C4-2B (cell line): ENCODE measurements around the gene BTBD19.
"Not testable (repeated sequence)": the region's sequence is repeated elsewhere in the genome, so short reads cannot be mapped to it uniquely, and the experiment has no call there.

Experiments
- H3K27ac ChIP-seq: fragments of 450-650 bp; 2 replicates; pipeline ENCODE4 v1.5.1; 2017
- ZFX ChIP-seq: fragments of 450-650 bp; IDR thresholded peaks from 2 replicates; pipeline ENCODE4 v1.6.1; 2017
- TF ChIP-seq, protein P1 (sequence below): fragments of 450-650 bp; conservative IDR thresholded peaks from 2 replicates; pipeline ENCODE4 v1.5.1; 2017; ENCODE audit warnings: mild to moderate bottlenecking

Gene BTBD19

DNA sequence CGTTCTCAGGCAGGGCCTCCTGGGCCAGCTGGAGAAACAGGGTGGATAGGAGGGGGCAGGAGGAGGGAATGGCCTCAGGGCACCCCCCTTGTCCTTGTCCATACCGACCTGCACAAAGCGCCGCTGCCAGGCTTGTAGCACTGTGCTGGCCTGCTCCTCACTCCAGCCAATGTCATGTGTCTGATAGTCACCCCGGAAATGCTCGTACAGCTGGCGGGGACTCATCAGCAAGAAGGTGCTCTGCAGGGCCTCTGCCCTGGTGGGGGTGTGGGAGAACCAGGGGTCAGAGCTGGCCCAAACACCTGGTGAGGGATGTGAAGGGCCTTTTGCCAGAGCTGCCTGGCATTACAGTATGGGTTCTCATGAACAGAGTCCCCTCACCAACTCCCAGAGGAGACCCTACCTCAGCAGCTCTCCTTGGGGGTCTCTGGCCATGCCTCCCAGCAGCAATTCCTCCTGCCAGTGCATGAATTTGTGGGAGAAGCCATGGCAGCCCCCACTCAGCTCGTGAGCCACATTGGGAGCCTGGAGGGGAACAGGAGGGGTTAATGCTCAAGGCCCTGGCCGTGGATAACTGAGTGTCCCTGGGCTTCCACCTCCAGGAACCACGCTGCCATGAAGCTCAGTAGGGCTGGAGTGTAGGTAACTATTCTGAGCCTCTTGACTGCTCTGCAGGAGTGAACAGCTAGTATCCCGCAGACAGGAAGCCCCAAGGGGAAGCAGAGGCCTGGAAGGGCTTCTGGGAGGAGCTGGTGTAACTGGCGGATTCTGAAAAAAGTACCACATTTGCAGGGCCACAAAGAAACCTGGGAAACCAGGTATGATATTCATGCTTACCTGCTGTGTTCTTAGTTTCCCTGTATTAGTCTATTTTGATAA lies 21.4 kb downstream of the BTBD19 start:
- no peak overlapping the region for H3K27ac ChIP-seq
- no peak for TF ChIP-seq ZFX
- TF ChIP-seq, protein P1, sequence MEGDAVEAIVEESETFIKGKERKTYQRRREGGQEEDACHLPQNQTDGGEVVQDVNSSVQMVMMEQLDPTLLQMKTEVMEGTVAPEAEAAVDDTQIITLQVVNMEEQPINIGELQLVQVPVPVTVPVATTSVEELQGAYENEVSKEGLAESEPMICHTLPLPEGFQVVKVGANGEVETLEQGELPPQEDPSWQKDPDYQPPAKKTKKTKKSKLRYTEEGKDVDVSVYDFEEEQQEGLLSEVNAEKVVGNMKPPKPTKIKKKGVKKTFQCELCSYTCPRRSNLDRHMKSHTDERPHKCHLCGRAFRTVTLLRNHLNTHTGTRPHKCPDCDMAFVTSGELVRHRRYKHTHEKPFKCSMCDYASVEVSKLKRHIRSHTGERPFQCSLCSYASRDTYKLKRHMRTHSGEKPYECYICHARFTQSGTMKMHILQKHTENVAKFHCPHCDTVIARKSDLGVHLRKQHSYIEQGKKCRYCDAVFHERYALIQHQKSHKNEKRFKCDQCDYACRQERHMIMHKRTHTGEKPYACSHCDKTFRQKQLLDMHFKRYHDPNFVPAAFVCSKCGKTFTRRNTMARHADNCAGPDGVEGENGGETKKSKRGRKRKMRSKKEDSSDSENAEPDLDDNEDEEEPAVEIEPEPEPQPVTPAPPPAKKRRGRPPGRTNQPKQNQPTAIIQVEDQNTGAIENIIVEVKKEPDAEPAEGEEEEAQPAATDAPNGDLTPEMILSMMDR = no peak

DNA sequence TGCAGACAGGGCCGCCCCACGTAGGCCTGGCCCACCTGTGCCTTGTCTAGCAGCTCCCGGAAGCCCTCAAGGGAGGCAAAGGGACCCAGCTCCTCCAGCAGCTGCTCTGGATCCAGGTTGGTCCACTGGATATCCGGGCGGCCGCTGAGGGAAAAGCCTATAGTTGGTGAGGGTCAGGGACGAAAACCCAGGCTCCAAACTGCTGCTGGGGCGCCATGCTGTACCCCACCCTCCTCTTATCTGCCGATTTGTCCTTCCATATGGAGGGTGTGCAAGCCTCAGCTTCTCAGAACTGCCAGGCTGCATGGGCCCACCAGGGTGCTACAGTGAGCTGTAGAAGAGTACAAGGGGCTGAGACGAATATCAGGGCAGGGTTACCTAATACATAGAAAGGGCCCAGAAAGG lies 22.6 kb downstream of the BTBD19 start:
- TF ChIP-seq, protein P1 = no peak
- no peak for TF ChIP-seq ZFX
- H3K27ac ChIP-seq = no peak overlapping the region

DNA sequence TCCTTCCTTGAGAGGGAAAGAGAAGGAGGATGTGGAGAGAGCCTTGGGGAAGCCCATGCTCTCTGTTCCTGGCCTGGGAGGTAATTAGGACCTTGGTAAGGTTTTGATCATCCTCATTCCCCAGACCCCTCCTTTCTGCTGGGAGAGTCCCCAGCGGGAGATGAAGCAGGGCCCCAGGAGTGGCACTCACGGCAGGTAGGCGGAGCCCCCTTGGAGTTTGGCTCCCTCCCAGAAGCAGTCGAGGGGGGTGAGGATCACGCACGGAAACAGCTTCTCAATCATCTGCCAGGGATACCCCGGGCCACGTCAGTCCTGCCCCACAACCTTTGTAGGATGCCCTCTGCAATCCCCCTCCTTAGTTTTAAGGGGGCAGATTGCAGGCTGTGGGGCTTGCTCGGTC lies 23.2 kb downstream of the BTBD19 start:
- TF ChIP-seq ZFX = no peak
- TF ChIP-seq, protein P1 = no peak
- H3K27ac ChIP-seq = no peak overlapping the region

DNA sequence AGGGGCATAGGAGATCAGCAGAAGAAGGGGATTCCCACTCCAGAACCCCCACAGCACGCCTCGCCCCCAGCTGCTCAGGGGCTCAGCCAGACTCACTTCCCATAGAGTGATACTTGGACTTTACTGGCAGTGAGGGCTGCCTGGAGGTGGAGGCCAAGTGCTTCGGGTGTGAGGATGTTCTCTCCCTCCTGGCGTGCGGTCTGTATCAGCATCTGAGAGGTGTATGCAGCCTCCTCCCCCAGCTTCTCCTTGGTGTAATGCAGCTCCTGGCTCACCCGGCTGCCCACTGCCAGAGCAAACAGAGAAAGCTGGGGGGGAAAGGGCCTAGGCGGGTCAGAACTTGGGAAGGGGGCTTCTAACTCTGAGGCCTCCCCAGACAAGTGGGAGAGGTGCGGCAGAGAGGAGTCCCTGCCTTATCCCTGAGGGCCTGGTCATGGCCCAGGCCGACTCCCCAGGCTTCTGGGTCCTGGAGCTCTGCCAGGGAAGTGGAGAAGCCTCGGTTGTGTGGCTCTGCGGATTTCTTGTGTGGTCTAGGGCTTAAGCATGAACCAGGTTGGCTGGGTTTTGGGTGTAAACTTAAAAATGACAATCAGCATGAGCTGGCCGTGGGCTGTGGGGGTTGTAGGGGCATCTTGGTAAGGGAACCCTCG lies 23.9 kb downstream of the BTBD19 start:
- no peak overlapping the region for H3K27ac ChIP-seq
- TF ChIP-seq, protein P1 = no peak

DNA sequence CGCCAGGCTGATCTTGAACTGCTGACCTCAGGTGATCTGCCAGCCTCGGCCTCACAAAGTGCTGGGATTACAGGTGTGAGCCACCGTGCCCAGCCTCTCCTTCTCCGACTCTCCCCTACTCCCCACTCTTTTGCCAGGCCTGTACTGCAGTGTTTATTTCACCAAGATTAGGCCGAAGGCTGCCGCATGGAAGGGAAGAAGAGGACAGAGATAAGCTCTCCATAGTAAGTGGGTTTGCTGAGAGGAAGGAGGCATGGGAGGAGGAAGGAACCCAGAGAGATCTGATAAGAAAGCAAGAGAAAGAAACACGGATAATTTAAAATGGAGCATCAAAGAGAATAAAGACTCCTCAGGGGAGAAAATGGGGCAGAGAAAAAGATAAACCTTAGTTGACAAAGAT lies 26.0 kb downstream of the BTBD19 start:
- H3K27ac ChIP-seq = no peak overlapping the region
- no peak for TF ChIP-seq ZFX
- TF ChIP-seq, protein P1 = no peak

DNA sequence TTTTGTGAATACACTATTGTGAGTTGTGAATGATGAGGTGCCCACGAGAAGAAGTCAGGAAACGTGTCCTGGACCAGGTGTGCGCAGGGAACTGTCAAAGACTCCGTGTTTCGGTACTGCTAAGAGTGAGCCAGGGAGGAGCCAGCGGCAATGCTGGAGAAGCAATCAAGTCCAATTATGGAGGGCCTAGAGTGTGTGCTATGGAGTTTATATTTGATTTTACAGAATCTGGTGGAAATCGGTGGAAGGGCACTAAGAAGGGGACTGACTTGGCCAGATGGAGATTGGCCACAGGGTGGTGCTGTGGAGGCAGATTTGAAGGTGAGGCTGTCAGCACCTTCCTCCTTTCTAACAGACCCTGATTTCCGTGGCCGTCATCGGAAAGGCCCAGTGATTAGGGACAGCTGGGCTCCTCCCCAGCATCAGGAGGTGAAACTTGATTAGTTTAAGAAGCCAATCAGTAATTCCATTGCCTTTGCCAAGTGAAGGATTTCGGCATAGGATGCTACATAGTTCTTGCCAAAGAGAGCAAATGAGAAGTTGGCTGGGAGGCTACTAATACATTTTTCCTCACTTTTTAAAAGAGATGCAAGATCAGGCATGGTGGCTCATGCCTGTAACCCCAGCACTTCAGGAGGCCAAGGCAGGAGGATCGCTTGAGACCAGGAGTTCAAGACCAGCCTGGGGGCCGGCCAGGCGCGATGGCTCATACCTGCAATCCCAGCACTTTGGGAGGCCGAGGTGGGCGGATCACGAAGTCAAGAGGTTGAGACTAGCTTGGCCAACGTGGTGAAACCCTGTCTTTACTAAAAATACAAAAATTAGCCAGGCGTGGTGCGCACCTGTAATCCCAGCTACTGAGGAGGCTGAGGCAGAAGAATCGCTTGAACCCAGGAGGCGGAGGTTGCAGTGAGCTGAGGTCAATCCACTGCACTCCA lies 27.7 kb downstream of the BTBD19 start:
- H3K27ac ChIP-seq = no peak overlapping the region
- TF ChIP-seq, protein P1 = peak; percentile 94
- TF ChIP-seq ZFX = no peak

DNA sequence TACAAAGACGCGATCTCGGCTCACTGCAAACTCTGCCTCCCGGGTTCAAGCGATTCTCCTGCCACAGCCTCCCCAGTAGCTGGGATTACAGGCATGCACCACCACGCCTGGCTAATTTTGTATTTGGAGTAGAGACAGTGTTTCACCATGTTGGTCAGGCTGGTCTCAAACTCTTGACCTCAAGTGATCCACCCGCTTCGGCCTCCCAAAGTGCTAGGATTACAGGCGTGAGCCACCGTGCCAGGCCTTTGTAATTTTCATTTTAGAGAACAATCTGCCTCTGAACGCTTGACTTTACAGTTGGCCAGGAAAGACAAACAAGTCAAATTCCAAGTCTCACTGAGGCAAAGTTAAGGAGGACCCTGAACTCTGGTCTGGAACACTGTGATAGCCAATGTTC lies 30.0 kb downstream of the BTBD19 start:
- H3K27ac ChIP-seq = not testable (repeated sequence)
